HUES48 (cell line): ENCODE results near the gene FAM174B.
"Not testable (repeated sequence)": the region's sequence is repeated elsewhere in the genome, so short reads cannot be mapped to it uniquely, and the experiment has no call there.

Experiments used
- H3K27ac ChIP-seq: one replicate; pipeline ENCODE4 v1.7.0; 2013; ENCODE audit warnings: low read depth, low read length, inconsistent platforms
- H3K27me3 ChIP-seq: 2 replicates; pipeline ENCODE4 v1.6.1; 2013; ENCODE audit warnings: mild to moderate bottlenecking, low read length; ENCODE audit not compliant: control insufficient read depth, insufficient read depth
- H3K36me3 ChIP-seq: 2 replicates; pipeline ENCODE4 v1.6.1; 2013; ENCODE audit warnings: low read length; ENCODE audit not compliant: control insufficient read depth, insufficient read depth
- H3K4me1 ChIP-seq: 2 replicates; pipeline ENCODE4 v1.6.1; 2013; ENCODE audit warnings: mild to moderate bottlenecking, low read length; ENCODE audit not compliant: control insufficient read depth, insufficient read depth
- H3K4me3 ChIP-seq: 2 replicates; pipeline ENCODE4 v1.5.1; 2013; ENCODE audit warnings: mild to moderate bottlenecking, low read depth, low read length
- H3K9ac ChIP-seq: 2 replicates; pipeline ENCODE4 v1.6.1; 2013; ENCODE audit warnings: mild to moderate bottlenecking, low read depth, low read length, moderate library complexity
- H3K9me3 ChIP-seq: 2 replicates; pipeline ENCODE4 v1.6.1; 2013; ENCODE audit warnings: low read length; ENCODE audit not compliant: control insufficient read depth, insufficient read depth

Gene FAM174B

DNA sequence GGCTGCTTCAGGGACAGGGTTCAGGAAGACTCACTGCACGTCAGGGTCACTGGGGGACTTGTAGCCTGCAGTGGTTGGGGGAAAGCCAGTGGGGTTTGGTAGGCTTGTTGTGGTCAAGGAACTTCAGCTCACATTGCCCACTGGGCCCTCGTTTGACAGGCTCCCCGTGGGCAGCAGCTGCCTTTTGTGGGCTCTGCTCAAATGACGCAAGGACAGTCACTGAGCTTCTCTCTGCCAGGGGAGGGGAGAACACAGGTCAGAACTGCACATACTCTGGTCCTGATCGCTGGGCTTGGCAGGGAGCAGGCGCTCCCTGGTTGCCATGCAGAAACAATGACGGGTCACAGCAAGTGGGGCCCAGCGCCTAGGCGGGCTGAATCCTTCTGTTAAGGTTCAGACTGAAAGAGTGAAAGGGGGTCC lies 45.5 kb downstream of the FAM174B start:
- no peaks in the 10 kb centered on the region for H3K4me1 ChIP-seq
- H3K36me3 ChIP-seq, result no peaks in the 10 kb centered on the region
- no peak overlapping the region for H3K9ac ChIP-seq
- H3K4me3 ChIP-seq, result no peak overlapping the region
- H3K9me3 ChIP-seq, result no peaks in the 10 kb centered on the region
- H3K27ac ChIP-seq, result no peak overlapping the region
- no peaks in the 10 kb centered on the region for H3K27me3 ChIP-seq

DNA sequence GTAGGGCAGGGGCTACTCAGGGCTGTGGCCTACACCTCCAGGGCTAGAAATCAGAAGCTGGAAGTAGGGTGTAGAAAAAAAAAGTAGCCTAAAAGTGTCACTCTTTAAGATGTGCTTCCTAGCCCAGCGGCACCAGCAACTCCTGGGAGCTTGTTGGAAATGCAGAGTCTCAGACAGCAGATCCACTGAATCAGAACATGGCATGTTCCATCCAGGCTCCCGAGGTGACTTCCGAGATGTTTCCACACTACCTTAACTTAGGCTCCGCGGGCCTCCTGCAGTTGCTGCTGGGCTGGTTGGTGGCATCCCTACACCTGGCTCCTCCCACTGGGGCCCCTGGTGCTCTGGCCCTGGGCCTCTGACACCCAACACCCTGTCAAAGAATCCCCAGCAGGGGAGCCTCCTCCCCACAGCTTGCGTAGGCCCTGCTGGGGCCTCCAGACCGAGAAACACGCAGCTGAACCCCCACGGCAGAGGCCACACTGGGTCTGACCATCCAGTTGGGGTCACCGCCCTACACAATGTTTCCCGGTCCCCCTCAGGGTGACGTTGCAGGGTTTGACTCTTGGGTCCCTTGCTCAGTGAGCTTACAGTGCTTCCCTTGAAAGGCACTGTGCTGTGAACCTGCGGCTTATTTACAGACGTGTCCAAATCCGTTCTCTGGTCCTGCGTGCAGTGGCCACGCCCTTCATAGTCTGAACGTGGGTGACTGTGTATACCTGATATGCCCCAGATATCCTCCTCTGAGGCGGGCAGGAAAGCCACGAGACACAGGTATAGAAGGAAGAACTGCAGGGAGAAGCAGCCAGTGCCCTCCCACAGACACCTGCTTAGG lies 46.5 kb downstream of the FAM174B start:
- H3K27ac ChIP-seq, result no peak overlapping the region
- H3K36me3 ChIP-seq, result no peaks in the 10 kb centered on the region
- no peak overlapping the region for H3K4me3 ChIP-seq
- H3K9ac ChIP-seq, result no peak overlapping the region
- no peaks in the 10 kb centered on the region for H3K27me3 ChIP-seq
- peaks cover 6% of the 10 kb centered on the region; the same call in 1 of the 2 replicates for H3K9me3 ChIP-seq
- H3K4me1 ChIP-seq, result no peaks in the 10 kb centered on the region

DNA sequence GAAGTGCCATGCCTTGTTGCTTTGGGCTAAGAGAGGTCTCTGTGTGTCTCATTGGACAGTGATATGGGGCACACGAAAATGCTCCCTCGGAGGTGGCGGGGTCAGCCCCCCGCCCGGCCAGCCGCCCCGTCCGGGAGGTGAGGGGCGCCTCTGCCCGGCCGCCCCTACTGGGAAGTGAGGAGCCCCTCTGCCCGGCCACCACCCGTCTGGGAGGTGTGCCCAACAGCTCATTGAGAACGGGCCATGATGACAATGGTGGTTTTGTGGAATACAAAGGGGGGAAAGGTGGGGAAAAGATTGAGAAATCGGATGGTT lies 48.8 kb downstream of the FAM174B start:
- H3K4me1 ChIP-seq, H3K27me3 ChIP-seq, H3K27ac ChIP-seq, H3K36me3 ChIP-seq, H3K9ac ChIP-seq, H3K9me3 ChIP-seq, H3K4me3 ChIP-seq: not testable (repeated sequence)

DNA sequence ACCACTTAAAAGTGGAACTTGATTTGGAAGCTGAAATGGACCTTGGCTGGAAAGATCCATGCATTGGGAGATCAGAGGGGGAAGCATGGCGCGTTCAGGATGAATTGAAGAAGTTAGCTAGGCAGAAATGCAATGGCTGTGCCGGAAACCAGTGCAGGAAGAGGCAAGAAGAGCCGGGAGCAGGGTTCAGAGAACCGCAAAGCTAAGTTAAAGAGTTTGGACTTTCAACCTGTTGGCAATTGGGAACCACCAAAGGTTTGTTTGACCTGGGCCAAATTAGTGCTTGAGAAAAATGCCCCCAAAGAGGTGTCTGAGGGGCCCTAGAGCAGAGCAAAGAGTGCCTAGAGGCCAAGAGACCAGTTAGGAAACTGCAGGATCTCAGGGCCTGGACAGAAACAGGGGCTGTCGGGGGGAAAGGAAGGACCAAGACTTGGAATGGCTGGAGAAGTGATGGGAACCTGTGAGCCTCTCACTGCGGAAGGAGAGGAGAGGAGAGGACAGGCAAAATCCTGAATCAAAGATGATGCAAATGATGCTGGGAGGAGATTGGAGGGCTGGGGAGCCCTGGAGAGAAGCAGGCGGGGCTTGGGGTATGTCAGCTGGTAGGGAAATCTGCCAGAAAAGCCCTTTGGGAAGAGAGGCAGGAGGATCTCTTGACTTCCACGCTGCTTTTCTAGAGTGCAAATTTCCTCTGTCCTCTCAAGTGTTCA lies 49.3 kb downstream of the FAM174B start:
- no peak overlapping the region for H3K27ac ChIP-seq
- H3K4me3 ChIP-seq, result no peak overlapping the region
- H3K9ac ChIP-seq, result no peak overlapping the region
- H3K27me3 ChIP-seq, result no peaks in the 10 kb centered on the region
- no peaks in the 10 kb centered on the region for H3K4me1 ChIP-seq
- H3K36me3 ChIP-seq, result no peaks in the 10 kb centered on the region
- peaks cover 6% of the 10 kb centered on the region; the same call in 1 of the 2 replicates for H3K9me3 ChIP-seq

DNA sequence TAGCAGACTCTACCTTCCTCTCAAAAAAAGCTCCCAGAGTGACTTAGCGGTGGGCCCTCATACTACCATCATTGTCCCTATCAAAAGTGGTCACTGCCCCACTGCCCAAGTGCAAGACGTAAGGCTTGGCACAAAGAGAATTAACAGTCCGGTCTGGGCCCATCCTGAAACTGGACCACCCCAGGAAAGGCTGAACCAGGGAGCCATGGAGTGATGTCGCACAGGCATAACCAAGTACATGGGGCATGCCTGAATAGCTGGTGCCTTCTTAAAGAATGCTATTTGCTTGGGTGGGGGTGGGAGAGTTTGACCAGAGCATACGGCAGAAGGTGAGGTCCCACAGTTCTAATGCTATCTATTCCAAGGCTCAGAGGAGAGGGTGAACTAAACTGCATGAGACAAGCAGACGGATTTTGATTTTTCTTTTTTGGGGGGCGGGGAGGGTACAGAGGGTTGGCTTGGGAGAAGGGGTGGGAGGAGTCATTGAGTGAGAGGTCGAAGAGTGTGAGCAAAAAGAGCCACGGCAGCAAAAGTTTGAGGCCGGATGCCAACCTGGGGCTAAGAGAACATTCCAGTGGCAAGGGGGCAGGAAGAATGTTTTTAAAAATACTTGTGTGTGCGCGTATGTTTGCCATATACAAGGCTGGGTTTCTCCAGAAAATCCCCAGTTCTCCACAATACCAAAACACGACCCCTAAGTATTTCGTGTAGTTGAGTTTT lies 50.2 kb downstream of the FAM174B start:
- no peak overlapping the region for H3K9ac ChIP-seq
- H3K36me3 ChIP-seq, result no peaks in the 10 kb centered on the region
- no peak overlapping the region for H3K27ac ChIP-seq
- H3K4me3 ChIP-seq, result no peak overlapping the region
- H3K4me1 ChIP-seq, result no peaks in the 10 kb centered on the region
- H3K27me3 ChIP-seq, result no peaks in the 10 kb centered on the region
- H3K9me3 ChIP-seq, result peaks cover 6% of the 10 kb centered on the region; the same call in 1 of the 2 replicates

DNA sequence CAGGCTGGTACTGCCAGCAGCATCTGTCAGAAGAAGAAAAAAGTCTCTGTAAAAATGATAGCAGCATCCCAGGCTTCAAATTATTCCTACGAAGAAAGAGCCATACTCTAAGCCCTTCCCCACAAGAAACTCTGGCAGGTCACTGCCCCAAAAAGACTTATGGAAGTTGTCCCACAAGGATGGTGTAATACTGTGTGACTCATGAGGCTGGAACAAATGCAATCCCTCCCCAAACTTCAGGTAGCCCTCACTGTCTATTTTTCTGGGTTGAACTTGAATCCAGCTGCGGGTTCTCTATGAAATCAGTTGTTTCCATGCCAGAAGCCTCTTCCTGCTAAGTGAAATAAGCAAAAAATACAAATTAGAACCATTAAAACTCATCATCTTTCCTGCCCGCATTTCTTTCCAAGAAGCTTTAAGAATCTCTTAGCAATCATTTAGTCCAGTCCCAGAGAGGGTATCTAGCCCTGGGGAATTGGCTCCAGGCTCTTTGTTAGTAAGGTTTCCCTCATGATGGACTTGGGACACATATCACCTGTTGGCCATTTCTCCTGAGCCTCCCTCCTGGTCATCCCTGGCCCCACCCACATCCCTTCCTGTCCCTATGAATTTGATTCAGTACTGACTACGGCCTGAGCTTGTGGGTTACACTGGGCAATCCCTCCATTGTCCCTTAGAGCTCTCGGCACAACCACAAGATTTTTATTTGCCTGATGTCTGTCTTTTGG lies 51.7 kb downstream of the FAM174B start:
- Histone ChIP-seq H3K4me1 (no peaks in the 10 kb centered on the region), H3K9ac (no peak overlapping the region), H3K9me3 (peaks cover 6% of the 10 kb centered on the region; the same call in 1 of the 2 replicates), H3K27me3 (no peaks in the 10 kb centered on the region), H3K36me3 (no peaks in the 10 kb centered on the region), H3K4me3 (no peak overlapping the region), H3K27ac (no peak overlapping the region)

DNA sequence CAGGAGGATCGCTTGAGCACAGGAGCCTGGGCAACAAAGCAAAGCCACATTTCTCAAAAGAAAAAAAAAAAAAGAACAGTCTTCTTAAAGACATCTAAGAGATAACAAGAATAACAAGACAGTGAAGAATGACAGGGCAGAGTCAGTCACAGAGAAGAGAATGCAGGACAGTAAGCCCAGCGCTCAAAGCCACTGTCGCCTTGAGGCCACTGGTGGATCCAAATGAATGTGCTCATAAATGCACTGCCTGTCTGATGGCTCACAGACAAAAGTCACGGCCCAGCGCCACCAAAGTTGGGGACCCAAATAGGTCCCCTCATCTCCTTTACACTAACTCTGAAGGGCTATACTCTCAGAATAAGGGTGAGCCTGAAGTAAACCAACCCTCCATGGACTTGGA lies 52.3 kb downstream of the FAM174B start:
- H3K4me1 ChIP-seq, result no peaks in the 10 kb centered on the region
- H3K9me3 ChIP-seq, result peaks cover 6% of the 10 kb centered on the region; the same call in 1 of the 2 replicates
- no peaks in the 10 kb centered on the region for H3K36me3 ChIP-seq
- H3K4me3 ChIP-seq, result no peak overlapping the region
- H3K27me3 ChIP-seq, result no peaks in the 10 kb centered on the region
- no peak overlapping the region for H3K9ac ChIP-seq
- H3K27ac ChIP-seq, result no peak overlapping the region

DNA sequence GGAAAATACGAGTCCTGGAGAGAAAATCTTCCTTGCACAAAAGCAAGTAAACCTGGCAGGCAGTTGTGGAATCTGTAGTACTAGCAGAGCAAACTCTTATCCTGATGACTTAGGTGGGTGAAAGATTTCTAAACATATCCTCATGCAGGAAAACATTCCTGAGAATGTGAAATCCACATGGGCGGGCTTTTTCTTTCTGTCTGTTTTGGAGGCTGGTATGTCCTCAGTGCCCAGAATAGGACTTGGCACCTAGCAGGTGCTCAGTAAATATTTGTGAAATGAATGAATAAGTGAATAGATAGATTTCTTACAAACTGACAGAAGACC lies 53.3 kb downstream of the FAM174B start:
- no peak overlapping the region for H3K4me3 ChIP-seq
- no peaks in the 10 kb centered on the region for H3K4me1 ChIP-seq
- H3K9ac ChIP-seq, result no peak overlapping the region
- H3K36me3 ChIP-seq, result no peaks in the 10 kb centered on the region
- H3K9me3 ChIP-seq, result peaks cover 6% of the 10 kb centered on the region; the same call in 1 of the 2 replicates
- no peak overlapping the region for H3K27ac ChIP-seq
- no peaks in the 10 kb centered on the region for H3K27me3 ChIP-seq

DNA sequence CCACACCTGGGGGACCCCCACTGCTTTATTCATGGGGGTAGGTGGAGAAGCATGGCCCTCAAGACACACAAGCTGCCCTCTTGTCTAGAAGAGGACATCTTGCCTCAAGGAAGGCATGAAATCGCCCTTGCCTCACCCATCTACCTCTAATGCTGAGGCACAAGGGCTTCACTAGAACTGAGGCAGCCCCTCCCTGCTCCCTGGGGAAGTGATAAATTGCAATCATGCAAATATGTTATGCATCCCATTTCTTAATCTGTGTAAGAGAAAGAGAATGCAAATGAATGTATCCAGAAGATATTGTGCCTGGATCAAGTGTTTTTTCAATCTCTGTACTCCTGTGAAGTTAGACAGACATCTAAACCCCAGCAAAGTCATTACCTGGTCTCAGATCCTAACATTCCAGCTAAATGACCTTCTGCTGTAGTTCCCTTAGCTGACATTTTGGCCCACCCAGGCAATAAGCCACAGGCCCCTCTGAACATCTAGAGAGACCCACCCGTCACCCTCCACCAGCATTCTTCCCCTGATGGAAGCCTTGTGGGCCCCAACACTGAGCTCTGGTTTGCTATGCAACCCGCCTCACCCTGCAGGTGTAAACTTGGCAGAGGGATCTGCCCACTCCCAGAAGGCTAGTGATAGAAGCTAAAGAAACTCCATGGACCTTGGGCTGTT lies 53.8 kb downstream of the FAM174B start:
- peaks cover 6% of the 10 kb centered on the region; the same call in 1 of the 2 replicates for H3K9me3 ChIP-seq
- no peaks in the 10 kb centered on the region for H3K4me1 ChIP-seq
- no peak overlapping the region for H3K4me3 ChIP-seq
- H3K9ac ChIP-seq, result no peak overlapping the region
- no peaks in the 10 kb centered on the region for H3K27me3 ChIP-seq
- H3K36me3 ChIP-seq, result no peaks in the 10 kb centered on the region
- no peak overlapping the region for H3K27ac ChIP-seq

DNA sequence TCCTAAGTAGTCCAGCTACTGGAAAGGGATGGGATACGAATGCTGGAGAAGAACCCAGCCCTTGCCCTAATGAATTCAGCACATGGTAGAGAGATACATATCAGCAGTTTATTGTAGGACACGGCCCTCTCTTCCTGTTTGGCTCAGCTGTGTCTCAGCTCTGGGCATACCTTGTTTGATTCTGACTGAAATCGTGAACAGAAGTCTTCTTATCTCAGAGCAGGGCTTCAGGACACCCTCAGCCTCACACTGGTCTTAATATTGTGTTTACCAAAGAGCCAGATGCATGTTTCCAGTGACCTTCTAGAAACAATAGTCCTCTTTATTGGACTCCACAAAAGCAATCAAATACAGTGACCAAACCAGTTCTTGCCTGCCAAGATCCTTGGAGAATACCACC lies 54.7 kb downstream of the FAM174B start:
- Histone ChIP-seq H3K4me3 (no peak overlapping the region), H3K36me3 (no peaks in the 10 kb centered on the region), H3K9me3 (peaks cover 6% of the 10 kb centered on the region; the same call in 1 of the 2 replicates), H3K27ac (no peak overlapping the region), H3K27me3 (no peaks in the 10 kb centered on the region), H3K4me1 (no peaks in the 10 kb centered on the region), H3K9ac (no peak overlapping the region)
